ENCODE measurements around the gene MAP3K10. TPM values are rescaled to one million over a fixed set of nuclear protein-coding genes. Genes with fewer than 3 reads are reported as not detected.
A peak's percentile ranks its signal among the peaks of the same experiment; 100 is the strongest.

MAP3K10 gene
- total RNA-seq, 3 donors from 2014 or later = 6.1 to 13.5 (median 10.2) TPM

GRCh38 chr19:40254714-40255418 lies 63.6 kb downstream of the MAP3K10 start:
- TF ChIP-seq POLR2A (IDR thresholded peaks at IDR 0.05) = no peak
- TF ChIP-seq POLR2AphosphoS5 (IDR thresholded peaks at IDR 0.05) = no peak
- no peak for TF ChIP-seq CTCF (IDR thresholded peaks at IDR 0.05)
- Histone ChIP-seq H3K4me3 (no peak overlapping the region), H3K27ac (no peak overlapping the region), H3K36me3 (no peaks in the 10 kb centered on the region), H3K4me1 (peaks cover 0 to 8% of the 10 kb centered on the region in 2 donors), H3K27me3 (no peaks in the 10 kb centered on the region), H3K9me3 (no peaks in the 10 kb centered on the region)
- intact Hi-C loops (cut with DNase I; ENCODE audit: low total_unique reads) = no loop called here
- no peak for DNase-seq (ENCODE audit: low spot score in 2 of 2)

GRCh38 chr19:40255619-40256166 lies 64.5 kb downstream of the MAP3K10 start:
- no peaks in the 10 kb centered on the region for H3K9me3 ChIP-seq
- no peaks in the 10 kb centered on the region for H3K36me3 ChIP-seq
- no peak overlapping the region for H3K4me3 ChIP-seq
- no peak for DNase-seq (ENCODE audit: low spot score in 2 of 2)
- H3K4me1 ChIP-seq = peaks cover 0 to 8% of the 10 kb centered on the region in 2 donors
- TF ChIP-seq POLR2AphosphoS5 (IDR thresholded peaks at IDR 0.05) (no peak), CTCF (IDR thresholded peaks at IDR 0.05) (no peak), POLR2A (IDR thresholded peaks at IDR 0.05) (no peak)
- no peaks in the 10 kb centered on the region for H3K27me3 ChIP-seq
- no peak overlapping the region for H3K27ac ChIP-seq
- intact Hi-C loops (cut with DNase I; ENCODE audit: low total_unique reads) = no loop called here

GRCh38 chr19:40256512-40256911 lies 65.3 kb downstream of the MAP3K10 start:
- Histone ChIP-seq H3K36me3 (no peaks in the 10 kb centered on the region), H3K27me3 (no peaks in the 10 kb centered on the region), H3K27ac (peak overlapping the region in 1 of 2 donors; percentile 52), H3K4me1 (peaks cover 0 to 8% of the 10 kb centered on the region in 2 donors), H3K9me3 (no peaks in the 10 kb centered on the region), H3K4me3 (no peak overlapping the region)
- DNase-seq (ENCODE audit: low spot score in 2 of 2) = no peak
- intact Hi-C loops (cut with DNase I; ENCODE audit: low total_unique reads) = no loop called here
- TF ChIP-seq POLR2AphosphoS5 (IDR thresholded peaks at IDR 0.05) (no peak), POLR2A (IDR thresholded peaks at IDR 0.05) (no peak), CTCF (IDR thresholded peaks at IDR 0.05) (no peak)

- H3K4me1 ChIP-seq = peaks cover 0 to 8% of the 10 kb centered on the region in 2 donors
- no peaks in the 10 kb centered on the region for H3K27me3 ChIP-seq
- no peak overlapping the region for H3K4me3 ChIP-seq
- DNase-seq (ENCODE audit: low spot score in 2 of 2) = peak in 1 of 2 donors; percentile 61
- H3K36me3 ChIP-seq = no peaks in the 10 kb centered on the region
- no peaks in the 10 kb centered on the region for H3K9me3 ChIP-seq
- intact Hi-C loops (cut with DNase I; ENCODE audit: low total_unique reads) = no loop called here
- TF ChIP-seq POLR2AphosphoS5 (IDR thresholded peaks at IDR 0.05) (no peak), POLR2A (IDR thresholded peaks at IDR 0.05) (no peak), CTCF (IDR thresholded peaks at IDR 0.05) (no peak)
- peak overlapping the region; percentile 40 to 52 for H3K27ac ChIP-seq
Measured at GRCh38 chr19:40257096-40257517, 65.9 kb downstream of the MAP3K10 start.

GRCh38 chr19:40261631-40262030 lies 70.4 kb downstream of the MAP3K10 start:
- Histone ChIP-seq H3K36me3 (no peaks in the 10 kb centered on the region), H3K4me3 (no peak overlapping the region), H3K9me3 (no peaks in the 10 kb centered on the region), H3K4me1 (no peaks in the 10 kb centered on the region), H3K27ac (no peak overlapping the region), H3K27me3 (no peaks in the 10 kb centered on the region)
- intact Hi-C loops (cut with DNase I; ENCODE audit: low total_unique reads) = no loop called here
- TF ChIP-seq CTCF (IDR thresholded peaks at IDR 0.05) = no peak
- no peak for TF ChIP-seq POLR2AphosphoS5 (IDR thresholded peaks at IDR 0.05)
- no peak for TF ChIP-seq POLR2A (IDR thresholded peaks at IDR 0.05)
- DNase-seq (ENCODE audit: low spot score in 2 of 2) = no peak

Measured in breast epithelium (tissue), 4 donors.